ENCODE results near the gene PTCD2. TPM values are rescaled to one million over a fixed set of nuclear protein-coding genes. Genes with fewer than 3 reads are reported as not detected.

The PTCD2 gene
- total RNA-seq, 2 donors from 2014 or later = 9.5 to 13.4 TPM

DNA sequence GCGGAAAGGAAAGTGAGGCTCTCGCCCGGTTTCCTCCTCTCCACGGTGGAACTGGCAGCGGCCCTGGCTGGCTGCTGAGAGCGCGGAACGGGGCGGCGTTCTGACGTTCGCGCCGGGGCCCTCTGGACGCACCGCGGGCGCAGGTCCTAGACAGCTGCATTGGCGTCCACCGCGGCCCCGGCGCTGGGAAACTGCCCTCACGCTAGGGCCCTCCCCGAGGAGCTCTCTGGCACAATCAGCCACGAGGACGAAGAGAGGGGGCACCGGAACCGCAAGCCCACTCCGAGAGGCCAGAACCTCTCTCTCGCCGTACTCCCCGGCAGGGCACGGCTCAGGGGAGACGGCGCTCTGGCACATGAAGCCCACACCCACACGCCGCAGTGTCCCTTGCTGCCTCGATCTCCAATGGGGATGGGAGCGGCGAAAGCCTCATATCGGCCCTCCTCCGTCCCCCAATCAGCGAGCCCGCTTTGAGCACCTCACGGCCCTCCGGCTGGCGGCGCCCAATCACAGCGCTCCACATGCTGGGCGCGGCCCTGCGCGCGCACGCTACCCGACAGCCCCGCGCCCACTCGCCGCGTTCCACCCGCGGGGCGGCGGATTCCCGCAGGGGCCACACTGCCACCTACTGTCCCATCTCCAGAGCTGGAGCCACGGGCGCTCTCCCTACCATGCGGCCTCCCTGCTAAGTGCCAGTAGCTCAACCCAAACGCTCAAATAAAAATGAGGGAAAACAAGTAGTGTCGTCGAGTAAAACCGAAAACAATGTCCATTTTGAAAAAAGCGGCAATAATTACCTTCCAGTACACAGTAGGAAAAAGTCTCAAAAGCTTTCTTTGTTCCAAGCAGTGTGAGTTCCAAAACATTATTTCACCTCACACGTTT is 12.0 kb upstream of the PTCD2 start:
- peak overlapping the region; percentile 72 for H3K9ac ChIP-seq (ENCODE audit: extremely low read depth, low read length, poor library complexity, severe bottlenecking)
- Mint-ChIP-seq H3K4me1 (peaks cover 21% of the 10 kb centered on the region), H3K27me3 (ENCODE audit: insufficient read depth) (no peaks in the 10 kb centered on the region), H3K4me3 (peak overlapping the region; percentile 83), H3K9me3 (no peaks in the 10 kb centered on the region), H3K27ac (peak overlapping the region; percentile 97), H3K36me3 (ENCODE audit: low read depth) (peaks cover 28% of the 10 kb centered on the region)
- no peaks in the 10 kb centered on the region for H3K27me3 ChIP-seq (ENCODE audit: control insufficient read depth, insufficient read depth, low read length, poor library complexity, severe bottlenecking)
- peak; percentile 97 for DNase-seq
- peak overlapping the region; percentile 80 for H3K4me3 ChIP-seq (ENCODE audit: low read length)
- peaks cover 7% of the 10 kb centered on the region for H3K9me3 ChIP-seq (ENCODE audit: control insufficient read depth, low read length)
- peak; percentile 79 for TF ChIP-seq CTCF (conservative IDR thresholded peaks at IDR 0.05)
- 12 to 48% methylated on average over 42 to 76 of the region's 76 CpGs for WGBS, 2 experiments (ENCODE audit: insufficient coverage in 1 of 2, insufficient read length in 1 of 2)
- peaks cover 5% of the 10 kb centered on the region for H3K4me1 ChIP-seq (ENCODE audit: control insufficient read depth, insufficient read depth, low read length)
- peaks cover 46% of the 10 kb centered on the region for H3K36me3 ChIP-seq (ENCODE audit: control insufficient read depth, insufficient read depth, low read length)
- peak overlapping the region; percentile 84 for H3K27ac ChIP-seq (ENCODE audit: low read depth, low read length)

GRCh38 chr5:72308853-72309191 is 11.4 kb upstream of the PTCD2 start:
- Histone ChIP-seq H3K27ac (ENCODE audit: low read depth, low read length) (peak overlapping the region; percentile 36), H3K4me1 (ENCODE audit: control insufficient read depth, insufficient read depth, low read length) (peaks cover 5% of the 10 kb centered on the region), H3K9me3 (ENCODE audit: control insufficient read depth, low read length) (peaks cover 2% of the 10 kb centered on the region), H3K27me3 (ENCODE audit: control insufficient read depth, insufficient read depth, low read length, poor library complexity, severe bottlenecking) (no peaks in the 10 kb centered on the region), H3K9ac (ENCODE audit: extremely low read depth, low read length, poor library complexity, severe bottlenecking) (no peak overlapping the region), H3K4me3 (ENCODE audit: low read length) (peak overlapping the region; percentile 80), H3K36me3 (ENCODE audit: control insufficient read depth, insufficient read depth, low read length) (peaks cover 48% of the 10 kb centered on the region)
- 94 to 95% methylated on average over 3 to 6 of the region's 6 CpGs for WGBS, 2 experiments (ENCODE audit: insufficient coverage in 1 of 2, insufficient read length in 1 of 2)
- H3K9me3 Mint-ChIP-seq = no peaks in the 10 kb centered on the region
- no peak for TF ChIP-seq CTCF (conservative IDR thresholded peaks at IDR 0.05)
- peaks cover 28% of the 10 kb centered on the region for H3K36me3 Mint-ChIP-seq (ENCODE audit: low read depth)
- H3K4me3 Mint-ChIP-seq = peak overlapping the region; percentile 83
- peaks cover 21% of the 10 kb centered on the region for H3K4me1 Mint-ChIP-seq
- peak; percentile 48 for DNase-seq
- H3K27ac Mint-ChIP-seq = peak overlapping the region; percentile 97
- no peaks in the 10 kb centered on the region for H3K27me3 Mint-ChIP-seq (ENCODE audit: insufficient read depth)

DNA sequence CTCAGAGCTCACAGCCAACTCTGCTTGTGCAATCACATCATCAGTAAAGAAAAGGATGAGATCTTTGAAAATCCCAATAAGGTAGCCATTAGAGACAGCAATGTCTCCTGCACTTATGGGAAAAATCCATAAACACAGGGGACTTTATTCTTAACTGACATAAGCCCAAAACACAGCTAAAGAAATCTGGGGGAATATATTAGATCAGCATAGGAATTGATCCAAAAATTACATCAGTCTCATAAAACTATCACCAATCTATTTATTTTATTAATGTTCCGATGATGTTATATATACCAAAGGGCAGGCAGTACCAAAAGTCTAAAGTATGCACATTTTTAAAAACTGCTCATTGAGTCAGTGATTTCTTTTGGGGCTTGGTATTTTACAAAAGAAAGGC is 7.0 kb upstream of the PTCD2 start:
- DNase-seq = no peak
- Histone ChIP-seq H3K27ac (ENCODE audit: low read depth, low read length) (no peak overlapping the region), H3K36me3 (ENCODE audit: control insufficient read depth, insufficient read depth, low read length) (peaks cover 46% of the 10 kb centered on the region), H3K9me3 (ENCODE audit: control insufficient read depth, low read length) (no peaks in the 10 kb centered on the region), H3K27me3 (ENCODE audit: control insufficient read depth, insufficient read depth, low read length, poor library complexity, severe bottlenecking) (no peaks in the 10 kb centered on the region), H3K4me3 (ENCODE audit: low read length) (no peak overlapping the region), H3K4me1 (ENCODE audit: control insufficient read depth, insufficient read depth, low read length) (no peaks in the 10 kb centered on the region), H3K9ac (ENCODE audit: extremely low read depth, low read length, poor library complexity, severe bottlenecking) (no peak overlapping the region)
- H3K36me3 Mint-ChIP-seq (ENCODE audit: low read depth) = peaks cover 37% of the 10 kb centered on the region
- peaks cover 6% of the 10 kb centered on the region for H3K4me1 Mint-ChIP-seq
- no peaks in the 10 kb centered on the region for H3K27me3 Mint-ChIP-seq (ENCODE audit: insufficient read depth)
- TF ChIP-seq CTCF (conservative IDR thresholded peaks at IDR 0.05) = no peak
- no peak overlapping the region for H3K27ac Mint-ChIP-seq
- no peaks in the 10 kb centered on the region for H3K9me3 Mint-ChIP-seq
- no peak overlapping the region for H3K4me3 Mint-ChIP-seq
- WGBS, 2 experiments (ENCODE audit: insufficient coverage in 1 of 2, insufficient read length in 1 of 2) = 93% methylated on average over 1 of the region's 1 CpG; no CpG with 5 or more reads in 1 of the 2 experiments

Measured in endodermal cell (in vitro differentiated cells).